Measurements from ENCODE around the gene TNFRSF9. TPM values are rescaled to one million over a fixed set of nuclear protein-coding genes. Genes with fewer than 3 reads are reported as not detected.

The TNFRSF9 gene
- total and polyA plus RNA-seq, 8 donors, result 0.08 to 1.4 (median 0.27) TPM; not detected in 3

GRCh38 chr1:7985851-7986612 is 45.4 kb upstream of the TNFRSF9 start:
- Histone ChIP-seq H3K36me3 (peaks cover 0 to 27% (median 21%) of the 10 kb centered on the region in 3 donors), H3K4me1 (no peaks in the 10 kb centered on the region), H3K4me3 (no peak overlapping the region), H3K9me3 (no peaks in the 10 kb centered on the region), H3K27ac (no peak overlapping the region), H3K27me3 (no peaks in the 10 kb centered on the region)
- intact Hi-C loops (cut with DNase I), result loop anchor here in 1 of 3 donors (10.0 kb wide), 1 partner anchor 349 kb away; no protein-coding TSS in a partner anchor
- WGBS, 2 donors, result 80% methylated on average over 15 of the region's 15 CpGs
- TF ChIP-seq CTCF (IDR thresholded peaks at IDR 0.05), result no peak
- ATAC-seq (no peak), FAIRE-seq (no peak), DNase-seq (no peak)

GRCh38 chr1:7984811-7985210 is 44.2 kb upstream of the TNFRSF9 start:
- Histone ChIP-seq H3K27ac (no peak overlapping the region), H3K4me1 (no peaks in the 10 kb centered on the region), H3K4me3 (no peak overlapping the region), H3K27me3 (no peaks in the 10 kb centered on the region), H3K9me3 (no peaks in the 10 kb centered on the region), H3K36me3 (peaks cover 0 to 39% (median 24%) of the 10 kb centered on the region in 3 donors)
- intact Hi-C loops (cut with DNase I), result loop anchor here in 2 of 3 donors (5.0 to 10.0 kb wide), 3 partner anchors 337 to 367 kb away; no protein-coding TSS in a partner anchor
- WGBS, 2 donors, result 92 to 95% methylated on average over 15 of the region's 15 CpGs
- FAIRE-seq (no peak), ATAC-seq (no peak), DNase-seq (no peak)
- no peak for TF ChIP-seq CTCF (IDR thresholded peaks at IDR 0.05)

DNA sequence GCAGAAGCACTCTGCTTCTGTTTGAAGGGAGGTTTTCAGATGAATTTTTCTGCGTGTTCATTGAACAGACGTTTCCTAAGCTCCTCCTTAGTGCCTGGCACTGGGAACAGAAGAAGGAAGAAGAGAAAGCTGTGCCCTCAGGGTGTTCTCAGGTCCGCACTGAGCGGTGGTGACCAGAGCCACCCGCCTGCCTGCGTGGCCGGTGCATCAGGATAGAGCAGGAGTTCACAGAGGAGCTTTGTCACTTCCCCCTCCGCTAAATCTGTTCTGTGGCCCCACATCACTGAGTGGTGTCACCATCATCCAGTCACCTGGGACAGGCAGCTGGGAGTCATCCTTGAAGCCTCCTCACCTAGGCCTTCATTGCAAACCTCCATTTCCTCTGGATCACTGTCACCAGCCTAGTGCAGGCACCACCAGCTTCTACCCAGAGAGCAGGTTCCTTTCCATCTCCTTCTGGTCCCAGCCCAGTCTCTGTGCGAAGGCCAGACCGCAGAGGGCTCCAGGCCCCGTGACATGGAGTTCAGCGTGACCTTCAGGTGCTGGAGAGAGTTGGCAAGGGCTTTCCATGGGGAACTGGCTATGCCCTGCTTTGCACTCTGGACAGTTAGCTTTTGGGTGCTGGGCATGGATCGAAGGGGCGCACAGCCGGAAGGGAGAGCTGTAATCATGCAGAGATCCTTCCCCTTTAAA is 42.6 kb upstream of the TNFRSF9 start:
- H3K27me3 ChIP-seq, result no peaks in the 10 kb centered on the region
- 82 to 83% methylated on average over 15 of the region's 15 CpGs for WGBS, 2 donors
- intact Hi-C loops (cut with DNase I), result loop anchor here in 2 of 3 donors (5.0 to 10.0 kb wide), 3 partner anchors 339 to 369 kb away; no protein-coding TSS in a partner anchor
- TF ChIP-seq CTCF (IDR thresholded peaks at IDR 0.05), result no peak
- DNase-seq, result no peak
- H3K36me3 ChIP-seq, result peaks cover 0 to 55% (median 30%) of the 10 kb centered on the region in 3 donors
- H3K27ac ChIP-seq, result no peak overlapping the region
- no peaks in the 10 kb centered on the region for H3K9me3 ChIP-seq
- no peak overlapping the region for H3K4me3 ChIP-seq
- no peak for FAIRE-seq
- H3K4me1 ChIP-seq, result no peaks in the 10 kb centered on the region
- peak in 1 of 4 donors; percentile 19 for ATAC-seq

GRCh38 chr1:7980984-7981383 is 40.3 kb upstream of the TNFRSF9 start:
- H3K27ac ChIP-seq, result no peak overlapping the region
- DNase-seq, result no peak

More at GRCh38 chr1:7980984-7981383, 40.3 kb upstream of the TNFRSF9 start:
- no peaks in the 10 kb centered on the region for H3K27me3 ChIP-seq
- intact Hi-C loops (cut with DNase I), result loop anchor here in 2 of 3 donors (5.0 to 10.0 kb wide), 3 partner anchors 341 to 371 kb away; no protein-coding TSS in a partner anchor
- H3K4me1 ChIP-seq, result no peaks in the 10 kb centered on the region
- no peak for FAIRE-seq
- no peaks in the 10 kb centered on the region for H3K9me3 ChIP-seq
- 83 to 87% methylated on average over 7 of the region's 7 CpGs for WGBS, 2 donors
- H3K36me3 ChIP-seq, result peaks cover 0 to 56% (median 29%) of the 10 kb centered on the region in 3 donors
- TF ChIP-seq CTCF (IDR thresholded peaks at IDR 0.05), result no peak
- no peak for ATAC-seq
- H3K4me3 ChIP-seq, result no peak overlapping the region

Measured in pancreas (tissue), 10 donors.